NB4 (cell line): ENCODE data around the gene MROH7.

Experiments used
- MAX ChIP-seq: IDR thresholded peaks from 2 replicates; pipeline ENCODE4 v1.6.1; 2011; ENCODE audit warnings: low read depth, low read length
- POLR2A ChIP-seq: IDR thresholded peaks from 2 replicates; pipeline ENCODE4 v1.6.1; 2011; ENCODE audit warnings: mild to moderate bottlenecking; ENCODE audit not compliant: insufficient read length; ENCODE audit errors: extremely low read depth

GRCh38 chr1:54615531-54616279 lies 25.9 kb upstream of the MROH7 start:
- TF ChIP-seq MAX (no peak), POLR2A (no peak)
